IMR-90 (cell line): ENCODE results near the gene BIRC5. TPM values are rescaled to one million over a fixed set of nuclear protein-coding genes. Genes with fewer than 3 reads are reported as not detected.

Experiments
- ATAC-seq: fragments of 200-7000 bp; cut with Tn5 transposase; 2 replicates; pipeline ENCODE4 v1.9.1; 2020; ENCODE audit warnings: low read depth, mild to moderate bottlenecking, moderate library complexity
- BruUV-seq: library from RNA; stranded (reverse); fragments of 400-500 nt; replicated peaks from 2 replicates; lab custom pipeline; 2021; lab: Mats Ljungman, UMichigan
- CTCF ChIA-PET: fragments of 300-600 bp; formaldehyde crosslinking; extraction: SDS; loops from one replicate; lab custom pipeline; 2021; ENCODE audit warnings: antibody characterized with exemption; lab: Yijun Ruan, JAX
- POLR2A ChIA-PET: fragments of 300-600 bp; sonication (Branson Sonifier 250); formaldehyde crosslinking; loops from one replicate; lab custom pipeline; 2022; ENCODE audit warnings: antibody characterized with exemption; ENCODE audit not compliant: unreplicated experiment; lab: Charles Lee
- DNase-seq: peaks from one replicate; pipeline ENCODE4 v3.0.0; 2013
- H2AFZ ChIP-seq: replicated peaks from 2 replicates; pipeline ENCODE3; 2013; ENCODE audit warnings: low read length, mild to moderate bottlenecking; ENCODE audit not compliant: poor library complexity
- H2AK5ac ChIP-seq: 2 replicates; pipeline ENCODE4 v1.6.1; 2013; ENCODE audit warnings: low read depth, low read length, inconsistent platforms
- H2AK9ac ChIP-seq: replicated peaks from 2 replicates; pipeline ENCODE3; 2013; ENCODE audit warnings: mild to moderate bottlenecking, low read depth, low read length, moderate library complexity; ENCODE audit not compliant: poor library complexity
- H2BK120ac ChIP-seq: 2 replicates; pipeline ENCODE4 v1.6.1; 2013; ENCODE audit warnings: low read depth, low read length, inconsistent platforms
- H2BK15ac ChIP-seq: 3 replicates; pipeline ENCODE4 v1.6.1; 2013; ENCODE audit warnings: low read depth, low read length, inconsistent platforms
- H2BK20ac ChIP-seq: 2 replicates; pipeline ENCODE4 v1.6.1; 2013; ENCODE audit warnings: low read depth, mild to moderate bottlenecking, inconsistent platforms, low read length, moderate library complexity
- H2BK5ac ChIP-seq: 2 replicates; pipeline ENCODE4 v1.6.1; 2013; ENCODE audit warnings: mild to moderate bottlenecking, low read depth, low read length, inconsistent platforms; ENCODE audit not compliant: poor library complexity, severe bottlenecking
- H3K14ac ChIP-seq: replicated peaks from 2 replicates; pipeline ENCODE4 v1.6.1; 2013; ENCODE audit warnings: low read depth, low read length, inconsistent platforms
- H3K18ac ChIP-seq: 2 replicates; pipeline ENCODE4 v1.6.1; 2013; ENCODE audit warnings: low read depth, low read length, control low read depth
- H3K23ac ChIP-seq: 2 replicates; pipeline ENCODE4 v1.6.1; 2013; ENCODE audit warnings: low read depth, low read length, inconsistent platforms
- H3K27ac ChIP-seq: 2 replicates; pipeline ENCODE4 v1.5.1; 2013; ENCODE audit warnings: mild to moderate bottlenecking, control low read depth, low read length; ENCODE audit not compliant: insufficient read depth
- H3K27me3 ChIP-seq: 2 replicates; pipeline ENCODE4 v1.6.1; 2013; ENCODE audit warnings: low read length; ENCODE audit not compliant: control insufficient read depth, insufficient read depth
- H3K36me3 ChIP-seq: 2 replicates; pipeline ENCODE4 v1.6.1; 2013; ENCODE audit warnings: low read length, mixed read lengths; ENCODE audit not compliant: control insufficient read depth, insufficient read depth
- H3K4ac ChIP-seq: 2 replicates; pipeline ENCODE4 v1.6.1; 2013; ENCODE audit warnings: low read depth, low read length, inconsistent platforms
- H3K4me1 ChIP-seq: 2 replicates; pipeline ENCODE4 v1.6.1; 2013; ENCODE audit warnings: low read length, mixed read lengths; ENCODE audit not compliant: control insufficient read depth, insufficient read depth
- H3K4me2 ChIP-seq: 2 replicates; pipeline ENCODE4 v1.6.1; 2013; ENCODE audit warnings: low read depth, mild to moderate bottlenecking, control low read depth, low read length, moderate library complexity
- H3K4me3 ChIP-seq: 2 replicates; pipeline ENCODE4 v1.5.1; 2013; ENCODE audit warnings: low read depth, mild to moderate bottlenecking, control low read depth, low read length, moderate library complexity; ENCODE audit not compliant: insufficient read depth
- H3K56ac ChIP-seq: 2 replicates; pipeline ENCODE4 v1.6.1; 2013; ENCODE audit warnings: low read length, inconsistent platforms; ENCODE audit not compliant: insufficient read depth; ENCODE audit errors: extremely low read depth
- H3K79me1 ChIP-seq, 2 experiments: 2 replicates each; pipeline ENCODE4 v1.6.1; 2013; ENCODE audit warnings: low read length in 2 of 2, inconsistent platforms in 1 of 2, low read depth in 1 of 2
- H3K9ac ChIP-seq: 2 replicates; pipeline ENCODE4 v1.6.1; 2013; ENCODE audit warnings: low read depth, low read length, control low read depth
- H3K9me1 ChIP-seq: 2 replicates; pipeline ENCODE4 v1.6.1; 2013; ENCODE audit warnings: low read length, inconsistent platforms; ENCODE audit not compliant: insufficient read depth
- H3K9me3 ChIP-seq: 2 replicates; pipeline ENCODE4 v1.6.1; 2013; ENCODE audit warnings: low read length; ENCODE audit not compliant: control insufficient read depth, insufficient read depth
- H4K20me1 ChIP-seq: 2 replicates; pipeline ENCODE4 v1.6.1; 2013; ENCODE audit warnings: low read length, inconsistent platforms; ENCODE audit not compliant: insufficient read depth
- H4K5ac ChIP-seq: 2 replicates; pipeline ENCODE4 v1.6.1; 2013; ENCODE audit warnings: mild to moderate bottlenecking, low read depth, low read length, control low read depth
- H4K8ac ChIP-seq, 2 experiments: 2 replicates each; pipeline ENCODE4 v1.6.1; 2013; ENCODE audit warnings: low read depth in 2 of 2, low read length in 2 of 2, control low read depth in 1 of 2, inconsistent platforms in 1 of 2
- H4K91ac ChIP-seq: 2 replicates; pipeline ENCODE4 v1.6.1; 2013; ENCODE audit warnings: low read depth, low read length, inconsistent platforms; ENCODE audit not compliant: insufficient read depth
- CEBPB ChIP-seq: IDR thresholded peaks from 2 replicates; pipeline ENCODE4 v1.6.1; 2012; ENCODE audit warnings: low read depth, low read length, improper control_type of control experiment
- MAFK ChIP-seq: IDR thresholded peaks from 2 replicates; pipeline ENCODE4 v1.6.1; 2012; ENCODE audit warnings: low read depth, low read length, improper control_type of control experiment
- MAZ ChIP-seq: IDR thresholded peaks from 2 replicates; pipeline ENCODE4 v1.6.1; 2012; ENCODE audit warnings: low read depth, mild to moderate bottlenecking, low read length, improper control_type of control experiment, moderate library complexity, borderline replicate concordance
- RFX5 ChIP-seq: IDR thresholded peaks from 2 replicates; pipeline ENCODE4 v1.8.0; 2012; ENCODE audit warnings: low read depth, mild to moderate bottlenecking, low read length, moderate library complexity
- SMC3 ChIP-seq: fragments of 150-350 bp; IDR thresholded peaks from 2 replicates; pipeline ENCODE4 v1.6.1; 2016; ENCODE audit warnings: low read depth, mild to moderate bottlenecking, antibody characterized with exemption, low read length, moderate library complexity
- WGBS, 2 experiments: methylation state at CpG; one replicate each; pipeline versions ENCODE4 v1.1.5 to v1.1.7; 2013; ENCODE audit warnings: missing lambda C conversion rate in 2 of 2; ENCODE audit not compliant: insufficient read length in 1 of 2; ENCODE audit errors: extremely low coverage in 2 of 2; 5-methylcytosine and 5-hydroxymethylcytosine counted together
- dilution Hi-C: fragments of 300-500 bp; cut with HindIII; formaldehyde crosslinking; loops from one replicate; pipeline ENCODE4 v1.14.3; 2018; ENCODE audit warnings: low sequenced_read_pairs; ENCODE audit not compliant: unreplicated experiment
- in situ Hi-C: fragments of 300-500 bp; cut with MboI; formaldehyde crosslinking; loops from 3 replicates; pipeline ENCODE4 v1.14.3; 2019; ENCODE audit warnings: low sequenced_read_pairs, inconsistent platforms, mixed read lengths
- intact Hi-C: fragments of 100-400 bp; cut with micrococcal nuclease; formaldehyde crosslinking; loops from 2 replicates; pipeline ENCODE4 v1.10.0; 2022
- polyA plus RNA-seq, 3 experiments: library from polyadenylated mRNA; depleted of rRNA; stranded (reverse); fragments of >200 nt; gene quantifications; 2 replicates each; pipeline ENCODE4 v1.2.3, GENCODE V29; 2012; ENCODE audit warnings: low replicate concordance in 1 of 3
- total RNA-seq: library from RNA; depleted of rRNA; stranded (reverse); fragments of >200 nt; gene quantifications from 2 replicates; pipeline ENCODE4 v1.2.3, GENCODE V29; 2012
- TF ChIP-seq, protein P1 (sequence below): fragments of 150-350 bp; IDR thresholded peaks from 2 replicates; pipeline ENCODE4 v1.6.1; 2017; ENCODE audit warnings: mild to moderate bottlenecking, antibody characterized with exemption, low read length, low read depth
- TF ChIP-seq, protein P2 (sequence below): fragments of 150-350 bp; IDR thresholded peaks from 2 replicates; pipeline ENCODE4 v1.6.1; 2016; ENCODE audit warnings: low read depth, mild to moderate bottlenecking, low read length, moderate library complexity, borderline replicate concordance

BIRC5 gene
- total and polyA plus RNA-seq, 2 of the 4 experiments (the other 2 are of a cell fraction), result 16.6 to 52.7 TPM

DNA sequence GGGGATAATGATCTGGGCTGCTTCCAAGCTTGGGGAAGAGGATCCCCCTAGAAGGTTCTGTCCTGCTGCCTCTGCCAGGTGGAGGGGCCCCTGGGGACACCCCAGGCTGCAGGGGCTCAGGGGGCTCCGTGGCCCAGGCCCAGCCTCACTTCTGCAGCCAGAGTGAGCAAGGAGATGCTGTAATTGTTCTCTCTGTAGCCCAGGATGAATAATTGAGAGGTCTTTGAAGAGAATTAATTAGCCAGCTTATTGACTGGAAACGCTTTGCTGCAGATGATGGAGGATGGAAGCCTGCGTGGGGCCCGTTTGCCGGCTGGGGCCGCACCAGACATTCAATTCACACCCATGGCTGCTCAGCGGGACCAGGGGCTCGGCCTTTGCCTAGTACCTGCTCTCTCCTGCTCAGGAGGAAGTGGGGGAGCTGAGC lies 55.9 kb downstream of the BIRC5 start:
- no peak for DNase-seq
- TF ChIP-seq MAZ, result no peak
- TF ChIP-seq RFX5, result no peak
- TF ChIP-seq, protein P1, sequence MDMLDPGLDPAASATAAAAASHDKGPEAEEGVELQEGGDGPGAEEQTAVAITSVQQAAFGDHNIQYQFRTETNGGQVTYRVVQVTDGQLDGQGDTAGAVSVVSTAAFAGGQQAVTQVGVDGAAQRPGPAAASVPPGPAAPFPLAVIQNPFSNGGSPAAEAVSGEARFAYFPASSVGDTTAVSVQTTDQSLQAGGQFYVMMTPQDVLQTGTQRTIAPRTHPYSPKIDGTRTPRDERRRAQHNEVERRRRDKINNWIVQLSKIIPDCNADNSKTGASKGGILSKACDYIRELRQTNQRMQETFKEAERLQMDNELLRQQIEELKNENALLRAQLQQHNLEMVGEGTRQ, result no peak
- TF ChIP-seq SMC3, result no peak
- no peak for TF ChIP-seq CEBPB
- TF ChIP-seq, protein P2, sequence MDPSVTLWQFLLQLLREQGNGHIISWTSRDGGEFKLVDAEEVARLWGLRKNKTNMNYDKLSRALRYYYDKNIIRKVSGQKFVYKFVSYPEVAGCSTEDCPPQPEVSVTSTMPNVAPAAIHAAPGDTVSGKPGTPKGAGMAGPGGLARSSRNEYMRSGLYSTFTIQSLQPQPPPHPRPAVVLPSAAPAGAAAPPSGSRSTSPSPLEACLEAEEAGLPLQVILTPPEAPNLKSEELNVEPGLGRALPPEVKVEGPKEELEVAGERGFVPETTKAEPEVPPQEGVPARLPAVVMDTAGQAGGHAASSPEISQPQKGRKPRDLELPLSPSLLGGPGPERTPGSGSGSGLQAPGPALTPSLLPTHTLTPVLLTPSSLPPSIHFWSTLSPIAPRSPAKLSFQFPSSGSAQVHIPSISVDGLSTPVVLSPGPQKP, result no peak
- TF ChIP-seq MAFK, result no peak
- no TSS peak for BruUV-seq
- no peak overlapping the region for H3K14ac ChIP-seq
- H3K4me2 ChIP-seq, result no peak overlapping the region
- H2AK9ac ChIP-seq, result no peak overlapping the region
- no peak overlapping the region for H3K27ac ChIP-seq
- H4K20me1 ChIP-seq, result no peaks in the 10 kb centered on the region
- no peaks in the 10 kb centered on the region for H3K36me3 ChIP-seq
- H3K9me3 ChIP-seq, result peaks cover 5% of the 10 kb centered on the region
- no peak overlapping the region for H2BK20ac ChIP-seq
- H3K4me3 ChIP-seq, result no peak overlapping the region
- H3K79me1 ChIP-seq, result no peaks in the 10 kb centered on the region
- H3K23ac ChIP-seq, result no peak overlapping the region
- H3K27me3 ChIP-seq, result peaks cover 54% of the 10 kb centered on the region
- no peak overlapping the region for H4K8ac ChIP-seq
- intact Hi-C loops, result no loop called here
- no peak overlapping the region for H3K9ac ChIP-seq
- ChIA-PET CTCF (no interaction called here), POLR2A (no interaction called here)
- no peak overlapping the region for H2BK120ac ChIP-seq
- H3K9me1 ChIP-seq, result no peaks in the 10 kb centered on the region
- dilution Hi-C loops, result no loop called here
- in situ Hi-C loops, result no loop called here
- H3K4ac ChIP-seq, result no peak overlapping the region
- H3K56ac ChIP-seq, result no peak overlapping the region
- H4K91ac ChIP-seq, result no peak overlapping the region
- H3K18ac ChIP-seq, result no peak overlapping the region; the same call in 1 of the 2 replicates
- H3K4me1 ChIP-seq, result peaks cover 13% of the 10 kb centered on the region; the same call in 1 of the 2 replicates
- no peak overlapping the region for H2BK15ac ChIP-seq
- H2AK5ac ChIP-seq, result no peak overlapping the region; the same call in 1 of the 2 replicates
- no peak overlapping the region for H2BK5ac ChIP-seq
- WGBS, 2 experiments, result 83% methylated on average over 1 of the region's 8 CpGs; no CpG with 5 or more reads in 1 of the 2 experiments
- ATAC-seq, result no peak
- no peak overlapping the region; the same call in 1 of the 2 replicates for H4K5ac ChIP-seq
- H2AFZ ChIP-seq, result no peak overlapping the region
